T-helper 2 cell treated with Interferon-gamma antibody and Interleukin-4, amounts not matched to agents 5 μg/mL and 100 μg/mL, for 36 hours (primary cell): ENCODE measurements around the gene GFRA1.

Experiments used
- DNase-seq: peaks from one replicate; pipeline ENCODE4 v3.0.0; 2021; ENCODE audit warnings: low spot score
- H3K27ac Mint-ChIP-seq: one replicate; pipeline ENCODE4 v1.8.0; 2021; ENCODE audit warnings: mild to moderate bottlenecking, mixed read lengths
- H3K27me3 Mint-ChIP-seq: one replicate; pipeline ENCODE4 v1.8.0; 2021; ENCODE audit warnings: low read depth, mixed read lengths
- H3K36me3 Mint-ChIP-seq: one replicate; pipeline ENCODE4 v1.8.0; 2021; ENCODE audit warnings: low read depth, mixed read lengths
- H3K4me1 Mint-ChIP-seq: one replicate; pipeline ENCODE4 v1.8.0; 2021; ENCODE audit warnings: low read depth, mixed read lengths
- H3K4me3 Mint-ChIP-seq: one replicate; pipeline ENCODE4 v1.8.0; 2022; ENCODE audit warnings: mild to moderate bottlenecking, moderate library complexity, mixed read lengths
- H3K9me3 Mint-ChIP-seq: one replicate; pipeline ENCODE4 v1.8.0; 2021; ENCODE audit warnings: mixed read lengths

GFRA1 gene

GRCh38 chr10:116160271-116160670 lies 112.7 kb downstream of the GFRA1 start:
- Mint-ChIP-seq H3K4me1 (no peaks in the 10 kb centered on the region), H3K27me3 (no peaks in the 10 kb centered on the region), H3K27ac (no peak overlapping the region), H3K36me3 (no peaks in the 10 kb centered on the region), H3K4me3 (no peak overlapping the region), H3K9me3 (peaks cover 8% of the 10 kb centered on the region)
- DNase-seq: no peak

- H3K27ac Mint-ChIP-seq: no peak overlapping the region
- no peaks in the 10 kb centered on the region for H3K4me1 Mint-ChIP-seq
- DNase-seq: no peak
- no peak overlapping the region for H3K4me3 Mint-ChIP-seq
- no peaks in the 10 kb centered on the region for H3K36me3 Mint-ChIP-seq
- H3K27me3 Mint-ChIP-seq: no peaks in the 10 kb centered on the region
- H3K9me3 Mint-ChIP-seq: peaks cover 8% of the 10 kb centered on the region
Observed at GRCh38 chr10:116159197-116159596, 113.8 kb downstream of the GFRA1 start.

GRCh38 chr10:116158036-116158435 lies 115.0 kb downstream of the GFRA1 start:
- H3K27ac Mint-ChIP-seq: no peak overlapping the region
- DNase-seq: no peak
- H3K4me3 Mint-ChIP-seq: no peak overlapping the region
- H3K4me1 Mint-ChIP-seq: no peaks in the 10 kb centered on the region
- H3K27me3 Mint-ChIP-seq: no peaks in the 10 kb centered on the region
- H3K9me3 Mint-ChIP-seq: peaks cover 8% of the 10 kb centered on the region
- no peaks in the 10 kb centered on the region for H3K36me3 Mint-ChIP-seq

GRCh38 chr10:116157485-116157884 lies 115.5 kb downstream of the GFRA1 start:
- no peak for DNase-seq
- Mint-ChIP-seq H3K4me1 (no peaks in the 10 kb centered on the region), H3K36me3 (no peaks in the 10 kb centered on the region), H3K27ac (no peak overlapping the region), H3K27me3 (no peaks in the 10 kb centered on the region), H3K9me3 (peaks cover 8% of the 10 kb centered on the region), H3K4me3 (no peak overlapping the region)

- Mint-ChIP-seq H3K9me3 (peaks cover 6% of the 10 kb centered on the region), H3K27me3 (no peaks in the 10 kb centered on the region), H3K4me3 (no peak overlapping the region), H3K36me3 (no peaks in the 10 kb centered on the region), H3K27ac (no peak overlapping the region), H3K4me1 (no peaks in the 10 kb centered on the region)
- no peak for DNase-seq
Observed at GRCh38 chr10:116156819-116157218, 116.2 kb downstream of the GFRA1 start.

- no peaks in the 10 kb centered on the region for H3K27me3 Mint-ChIP-seq
- no peak overlapping the region for H3K27ac Mint-ChIP-seq
- H3K36me3 Mint-ChIP-seq: no peaks in the 10 kb centered on the region
- DNase-seq: no peak
- no peaks in the 10 kb centered on the region for H3K9me3 Mint-ChIP-seq
- no peak overlapping the region for H3K4me3 Mint-ChIP-seq
- no peaks in the 10 kb centered on the region for H3K4me1 Mint-ChIP-seq
Observed at GRCh38 chr10:116155191-116155590, 117.8 kb downstream of the GFRA1 start.

GRCh38 chr10:116154651-116155050 lies 118.4 kb downstream of the GFRA1 start:
- H3K9me3 Mint-ChIP-seq: no peaks in the 10 kb centered on the region
- no peak overlapping the region for H3K27ac Mint-ChIP-seq
- H3K4me3 Mint-ChIP-seq: no peak overlapping the region
- H3K4me1 Mint-ChIP-seq: no peaks in the 10 kb centered on the region
- H3K36me3 Mint-ChIP-seq: no peaks in the 10 kb centered on the region
- H3K27me3 Mint-ChIP-seq: no peaks in the 10 kb centered on the region
- no peak for DNase-seq

GRCh38 chr10:116151076-116151475 lies 121.9 kb downstream of the GFRA1 start:
- Mint-ChIP-seq H3K36me3 (no peaks in the 10 kb centered on the region), H3K4me1 (no peaks in the 10 kb centered on the region), H3K27ac (no peak overlapping the region), H3K9me3 (no peaks in the 10 kb centered on the region), H3K27me3 (no peaks in the 10 kb centered on the region), H3K4me3 (no peak overlapping the region)
- no peak for DNase-seq

- DNase-seq: no peak
- Mint-ChIP-seq H3K4me3 (no peak overlapping the region), H3K27me3 (no peaks in the 10 kb centered on the region), H3K4me1 (no peaks in the 10 kb centered on the region), H3K36me3 (no peaks in the 10 kb centered on the region), H3K27ac (no peak overlapping the region), H3K9me3 (no peaks in the 10 kb centered on the region)
Observed at GRCh38 chr10:116150606-116151005, 122.4 kb downstream of the GFRA1 start.

- Mint-ChIP-seq H3K27ac (no peak overlapping the region), H3K9me3 (no peaks in the 10 kb centered on the region), H3K4me1 (no peaks in the 10 kb centered on the region), H3K36me3 (no peaks in the 10 kb centered on the region), H3K4me3 (no peak overlapping the region), H3K27me3 (no peaks in the 10 kb centered on the region)
- DNase-seq: no peak
Observed at GRCh38 chr10:116147147-116147905, 125.7 kb downstream of the GFRA1 start.

- no peaks in the 10 kb centered on the region for H3K9me3 Mint-ChIP-seq
- H3K4me1 Mint-ChIP-seq: no peaks in the 10 kb centered on the region
- no peak for DNase-seq
- no peak overlapping the region for H3K27ac Mint-ChIP-seq
- no peaks in the 10 kb centered on the region for H3K36me3 Mint-ChIP-seq
- H3K4me3 Mint-ChIP-seq: no peak overlapping the region
- H3K27me3 Mint-ChIP-seq: no peaks in the 10 kb centered on the region
Observed at GRCh38 chr10:116146372-116147140, 126.5 kb downstream of the GFRA1 start.

GRCh38 chr10:116143673-116144222 lies 129.3 kb downstream of the GFRA1 start:
- DNase-seq: no peak
- Mint-ChIP-seq H3K27ac (no peak overlapping the region), H3K9me3 (no peaks in the 10 kb centered on the region), H3K27me3 (no peaks in the 10 kb centered on the region), H3K4me3 (no peak overlapping the region), H3K36me3 (no peaks in the 10 kb centered on the region), H3K4me1 (no peaks in the 10 kb centered on the region)

GRCh38 chr10:116141855-116142254 lies 131.2 kb downstream of the GFRA1 start:
- Mint-ChIP-seq H3K4me1 (no peaks in the 10 kb centered on the region), H3K36me3 (no peaks in the 10 kb centered on the region), H3K27ac (no peak overlapping the region), H3K4me3 (no peak overlapping the region), H3K9me3 (no peaks in the 10 kb centered on the region), H3K27me3 (no peaks in the 10 kb centered on the region)
- no peak for DNase-seq

- no peak overlapping the region for H3K27ac Mint-ChIP-seq
- no peaks in the 10 kb centered on the region for H3K4me1 Mint-ChIP-seq
- H3K4me3 Mint-ChIP-seq: no peak overlapping the region
- H3K27me3 Mint-ChIP-seq: no peaks in the 10 kb centered on the region
- H3K9me3 Mint-ChIP-seq: no peaks in the 10 kb centered on the region
- no peaks in the 10 kb centered on the region for H3K36me3 Mint-ChIP-seq
- DNase-seq: no peak
Observed at GRCh38 chr10:116141246-116141645, 131.8 kb downstream of the GFRA1 start.
